Keratinocyte (primary cell): Measurements from ENCODE around the gene PRSS58. TPM values are rescaled to one million over a fixed set of nuclear protein-coding genes. Genes with fewer than 3 reads are reported as not detected.

Source experiments
- DNase-seq: peaks from one replicate; pipeline ENCODE4 v3.0.0-alpha.2; 2011; ENCODE audit warnings: low read depth, missing footprints, low spot score
- FAIRE-seq: peaks from 2 replicates; lab custom pipeline; 2011; peaks lifted over from hg19 to GRCh38; lab: Jason Lieb, UNC
- H2AFZ ChIP-seq: 2 replicates; pipeline ENCODE4 v1.6.0; 2012; ENCODE audit warnings: low read length, control low read depth, inconsistent platforms; ENCODE audit not compliant: control insufficient read depth
- H3K27ac ChIP-seq: 2 replicates; pipeline ENCODE4 v1.5.1; 2011; ENCODE audit warnings: low read length; ENCODE audit not compliant: control insufficient read depth, insufficient read depth
- H3K27me3 ChIP-seq: 3 replicates; pipeline ENCODE4 v1.6.0; 2011; ENCODE audit warnings: low read length; ENCODE audit not compliant: control insufficient read depth, insufficient read depth; ENCODE audit errors: extremely low read depth
- H3K36me3 ChIP-seq, 2 experiments: 2 replicates in 1 of 2; 3 replicates in 1 of 2; pipeline ENCODE4 v1.5.1; 2011; ENCODE audit warnings: low read length in 2 of 2, mild to moderate bottlenecking in 1 of 2; ENCODE audit not compliant: control insufficient read depth in 2 of 2, insufficient read depth in 2 of 2; ENCODE audit errors: extremely low read depth in 1 of 2
- H3K4me1 ChIP-seq: 3 replicates; pipeline ENCODE4 v1.5.1; 2011; ENCODE audit warnings: low read length; ENCODE audit not compliant: control insufficient read depth, insufficient read depth; ENCODE audit errors: extremely low read depth
- H3K4me2 ChIP-seq: 3 replicates; pipeline ENCODE4 v1.6.0; 2011; ENCODE audit warnings: low read depth, low read length; ENCODE audit not compliant: control insufficient read depth, insufficient read depth; ENCODE audit errors: extremely low read depth
- H3K4me3 ChIP-seq, 3 experiments: fragments of 200-600 bp in 1 of 3; sonication (generic) in 1 of 3; 2 replicates in 2 of 3; 3 replicates in 1 of 3; pipeline ENCODE4 v1.5.1; 2011 to 2016; ENCODE audit warnings: low read length in 3 of 3, mild to moderate bottlenecking in 3 of 3, control low read depth in 2 of 3, inconsistent platforms in 1 of 3, low read depth in 1 of 3, mixed read lengths in 1 of 3, mixed run types in 1 of 3, moderate library complexity in 1 of 3; ENCODE audit not compliant: control insufficient read depth in 2 of 3, insufficient read depth in 2 of 3; ENCODE audit errors: extremely low read depth in 1 of 3
- H3K79me2 ChIP-seq: 2 replicates; pipeline ENCODE4 v1.6.0; 2012; ENCODE audit warnings: low read length; ENCODE audit not compliant: control insufficient read depth, insufficient read depth
- H3K9ac ChIP-seq: 3 replicates; pipeline ENCODE4 v1.6.0; 2011; ENCODE audit warnings: low read length; ENCODE audit not compliant: control insufficient read depth, insufficient read depth; ENCODE audit errors: extremely low read depth
- H3K9me1 ChIP-seq: 3 replicates; pipeline ENCODE4 v1.6.0; 2011; ENCODE audit warnings: low read length; ENCODE audit not compliant: control insufficient read depth, insufficient read depth; ENCODE audit errors: extremely low read depth
- H3K9me3 ChIP-seq: 2 replicates; pipeline ENCODE4 v1.5.1; 2012; ENCODE audit warnings: low read depth, low read length; ENCODE audit not compliant: control insufficient read depth
- H4K20me1 ChIP-seq: 3 replicates; pipeline ENCODE4 v1.6.0; 2011; ENCODE audit warnings: low read length; ENCODE audit not compliant: control insufficient read depth, insufficient read depth; ENCODE audit errors: extremely low read depth
- EZH2 ChIP-seq: IDR thresholded peaks from one replicate; pipeline ENCODE4 v1.6.1; 2012; ENCODE audit warnings: inconsistent platforms, mild to moderate bottlenecking, low read length, moderate library complexity
- dilution Hi-C: fragments of 300-500 bp; cut with MboI; formaldehyde crosslinking; loops from one replicate; pipeline ENCODE4 v1.7.0; 2020; ENCODE audit warnings: low sequenced_read_pairs; ENCODE audit not compliant: extremely low pct_ligation_motif_present
- polyA plus RNA-seq, 5 experiments: library from polyadenylated mRNA; depleted of rRNA in 3 of 5; stranded (reverse) in 3 of 5; stranded (forward) in 1 of 5; unstranded in 1 of 5; fragments of >200 nt; gene quantifications; 1 replicate in 1 of 5; 2 replicates in 3 of 5; 3 replicates in 1 of 5; pipeline versions ENCODE4 v1.2.1 to v1.2.3, GENCODE V29; 2011 to 2012; ENCODE audit warnings: missing spikeins in 2 of 5, low read depth in 1 of 5, low replicate concordance in 1 of 5
- TF ChIP-seq, protein P1 (sequence below), 3 experiments: IDR thresholded peaks in 1 of 3; conservative IDR thresholded peaks in 1 of 3; optimal IDR thresholded peaks in 1 of 3; 2 replicates in 2 of 3; 3 replicates in 1 of 3; pipeline versions ENCODE3 to v1.5.1; 2011; ENCODE audit warnings: low read length in 3 of 3, mild to moderate bottlenecking in 3 of 3, moderate library complexity in 2 of 3, control low read depth in 1 of 3, inconsistent platforms in 1 of 3; ENCODE audit not compliant: insufficient read depth in 2 of 3; ENCODE audit errors: extremely low read depth in 1 of 3

PRSS58 gene
- polyA plus RNA-seq, 1 donor (not counting 4 experiments of a cell fraction or from before 2014, with no cell fraction given) = not detected

DNA sequence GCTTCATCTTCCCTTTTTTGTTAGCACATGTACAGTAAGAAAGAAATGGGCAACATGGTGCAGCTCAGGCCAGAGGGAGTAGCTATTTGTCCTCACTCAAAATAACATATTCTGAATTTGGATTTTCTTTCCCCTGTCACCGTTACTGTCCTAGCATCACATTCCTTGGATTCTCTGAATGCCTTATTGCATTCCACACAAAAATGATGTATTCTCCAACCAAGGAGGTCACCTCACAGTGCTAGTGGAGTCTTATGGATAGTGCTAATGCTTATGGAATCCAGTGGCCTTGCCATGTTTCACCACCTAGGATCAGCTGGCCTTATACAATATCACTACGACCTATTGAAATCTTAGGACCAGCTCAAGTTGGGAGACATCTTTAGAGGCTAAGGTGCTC lies 7.2 kb downstream of the PRSS58 start:
- Histone ChIP-seq H3K79me2 (no peaks in the 10 kb centered on the region), H3K4me1 (no peaks in the 10 kb centered on the region), H3K36me3 (no peaks in the 10 kb centered on the region), H3K27ac (no peak overlapping the region), H3K4me2 (no peak overlapping the region), H4K20me1 (no peaks in the 10 kb centered on the region), H3K9me3 (no peaks in the 10 kb centered on the region), H2AFZ (no peak overlapping the region), H3K9me1 (no peaks in the 10 kb centered on the region), H3K4me3 (no peak overlapping the region), H3K27me3 (no peaks in the 10 kb centered on the region), H3K9ac (no peak overlapping the region)
- dilution Hi-C loops = no loop called here
- FAIRE-seq = no peak
- DNase-seq = no peak
- TF ChIP-seq, protein P1, sequence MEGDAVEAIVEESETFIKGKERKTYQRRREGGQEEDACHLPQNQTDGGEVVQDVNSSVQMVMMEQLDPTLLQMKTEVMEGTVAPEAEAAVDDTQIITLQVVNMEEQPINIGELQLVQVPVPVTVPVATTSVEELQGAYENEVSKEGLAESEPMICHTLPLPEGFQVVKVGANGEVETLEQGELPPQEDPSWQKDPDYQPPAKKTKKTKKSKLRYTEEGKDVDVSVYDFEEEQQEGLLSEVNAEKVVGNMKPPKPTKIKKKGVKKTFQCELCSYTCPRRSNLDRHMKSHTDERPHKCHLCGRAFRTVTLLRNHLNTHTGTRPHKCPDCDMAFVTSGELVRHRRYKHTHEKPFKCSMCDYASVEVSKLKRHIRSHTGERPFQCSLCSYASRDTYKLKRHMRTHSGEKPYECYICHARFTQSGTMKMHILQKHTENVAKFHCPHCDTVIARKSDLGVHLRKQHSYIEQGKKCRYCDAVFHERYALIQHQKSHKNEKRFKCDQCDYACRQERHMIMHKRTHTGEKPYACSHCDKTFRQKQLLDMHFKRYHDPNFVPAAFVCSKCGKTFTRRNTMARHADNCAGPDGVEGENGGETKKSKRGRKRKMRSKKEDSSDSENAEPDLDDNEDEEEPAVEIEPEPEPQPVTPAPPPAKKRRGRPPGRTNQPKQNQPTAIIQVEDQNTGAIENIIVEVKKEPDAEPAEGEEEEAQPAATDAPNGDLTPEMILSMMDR (optimal IDR thresholded peaks at IDR 0.05 in 1 of 3, IDR thresholded peaks at IDR 0.05 in 1 of 3, conservative IDR thresholded peaks at IDR 0.05 in 1 of 3; ENCODE audit: extremely low read depth in 1 of 3, insufficient read depth in 2 of 3, low read length in 3 of 3) = no peak
- no peak for TF ChIP-seq EZH2

DNA sequence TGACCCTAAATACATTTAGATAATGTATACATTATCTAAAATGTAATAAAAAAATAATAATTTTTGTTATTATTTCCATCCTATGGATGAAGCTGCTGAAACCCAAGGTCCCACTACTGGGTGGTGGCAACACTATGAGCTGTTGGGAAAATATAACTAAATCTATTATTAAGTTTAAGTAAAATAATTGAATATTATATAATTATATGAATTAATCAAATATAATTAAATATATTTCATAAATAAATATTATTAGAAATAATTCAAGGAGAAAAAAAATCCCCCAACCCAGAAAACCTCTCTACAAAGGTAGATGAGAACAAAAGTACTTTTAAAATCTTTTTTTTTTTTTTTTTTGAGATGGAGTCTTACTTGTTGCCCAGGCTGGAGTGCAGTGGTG lies 7.9 kb downstream of the PRSS58 start:
- H3K9me3 ChIP-seq = no peaks in the 10 kb centered on the region
- H3K4me3 ChIP-seq = no peak overlapping the region
- FAIRE-seq = no peak
- no peak overlapping the region for H3K9ac ChIP-seq
- no peak for DNase-seq
- H3K4me1 ChIP-seq = no peaks in the 10 kb centered on the region
- H2AFZ ChIP-seq = no peak overlapping the region
- no peak overlapping the region for H3K27ac ChIP-seq
- H3K79me2 ChIP-seq = no peaks in the 10 kb centered on the region
- no peaks in the 10 kb centered on the region for H3K27me3 ChIP-seq
- no peaks in the 10 kb centered on the region for H3K9me1 ChIP-seq
- no peak for TF ChIP-seq EZH2
- TF ChIP-seq, protein P1 (optimal IDR thresholded peaks at IDR 0.05 in 1 of 3, IDR thresholded peaks at IDR 0.05 in 1 of 3, conservative IDR thresholded peaks at IDR 0.05 in 1 of 3; ENCODE audit: extremely low read depth in 1 of 3, insufficient read depth in 2 of 3, low read length in 3 of 3) = no peak
- H3K36me3 ChIP-seq = no peaks in the 10 kb centered on the region
- no peak overlapping the region for H3K4me2 ChIP-seq
- H4K20me1 ChIP-seq = no peaks in the 10 kb centered on the region
- dilution Hi-C loops = no loop called here
